CD4-positive, alpha-beta T cell treated with Interleukin-17A for 4 hours (primary cell): ENCODE measurements around the gene BCAS4.

Experiments used
- DNase-seq: peaks from one replicate; pipeline ENCODE4 v3.0.0-alpha.2; 2020; ENCODE audit warnings: mixed read lengths

BCAS4 gene

DNA sequence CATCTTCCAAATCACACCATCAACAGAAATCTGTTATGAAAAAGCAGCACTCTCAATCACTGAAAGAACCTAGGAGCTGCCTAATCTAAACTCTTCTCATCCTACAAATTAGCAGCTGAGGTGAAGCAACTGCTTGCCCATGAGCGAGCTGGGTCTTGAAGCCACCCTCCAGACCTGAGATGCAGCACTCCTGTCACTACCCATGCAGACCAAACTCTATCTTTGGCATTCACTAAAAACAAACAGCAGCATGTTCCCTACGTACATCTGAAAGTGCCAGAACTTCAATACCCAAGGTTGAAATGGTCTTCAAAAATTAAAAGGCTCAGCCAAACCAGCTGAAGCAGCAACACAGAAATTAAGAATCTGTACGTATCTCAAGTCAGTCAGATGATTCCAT lies 122.1 kb downstream of the BCAS4 start:
- DNase-seq: no peak

DNA sequence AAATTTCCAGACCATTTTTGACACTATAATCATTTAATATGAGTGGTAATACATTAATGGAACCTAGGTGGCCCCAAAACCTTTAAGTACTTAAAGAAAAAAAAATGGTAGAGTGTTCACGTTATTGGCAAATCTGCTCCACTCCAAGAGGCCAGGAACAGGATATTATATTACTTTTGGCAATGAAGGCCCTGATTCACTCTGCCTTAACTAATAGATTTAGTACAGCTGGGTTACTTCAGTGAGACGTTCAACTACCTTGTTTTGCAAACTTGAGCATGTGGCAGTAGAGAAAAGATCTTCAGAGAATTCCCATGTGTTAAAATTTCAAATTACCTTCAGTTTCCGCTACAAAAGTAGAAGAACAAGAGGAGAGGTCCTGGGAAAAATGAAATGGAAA lies 123.5 kb downstream of the BCAS4 start:
- DNase-seq: no peak

GRCh38 chr20:50919567-50919966 lies 124.7 kb downstream of the BCAS4 start:
- DNase-seq: peak; percentile 13

DNA sequence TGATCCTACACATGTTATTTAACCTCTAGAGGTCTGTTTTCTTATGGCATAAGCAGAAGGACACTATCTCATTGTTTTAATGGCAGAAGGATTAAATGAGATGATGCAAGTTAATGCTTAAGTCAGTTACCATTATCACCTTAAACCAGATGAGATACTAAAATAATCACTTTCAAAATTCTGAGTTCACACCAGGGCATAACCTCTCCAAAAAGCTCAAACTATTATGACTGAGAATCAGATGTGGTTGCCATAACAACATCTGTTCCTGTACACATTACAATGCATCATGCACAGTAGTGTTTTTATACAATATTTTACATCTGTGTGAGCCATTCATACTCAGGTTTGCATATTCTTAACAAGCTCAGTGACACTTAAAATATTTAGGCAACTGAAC lies 126.1 kb downstream of the BCAS4 start:
- DNase-seq: no peak

DNA sequence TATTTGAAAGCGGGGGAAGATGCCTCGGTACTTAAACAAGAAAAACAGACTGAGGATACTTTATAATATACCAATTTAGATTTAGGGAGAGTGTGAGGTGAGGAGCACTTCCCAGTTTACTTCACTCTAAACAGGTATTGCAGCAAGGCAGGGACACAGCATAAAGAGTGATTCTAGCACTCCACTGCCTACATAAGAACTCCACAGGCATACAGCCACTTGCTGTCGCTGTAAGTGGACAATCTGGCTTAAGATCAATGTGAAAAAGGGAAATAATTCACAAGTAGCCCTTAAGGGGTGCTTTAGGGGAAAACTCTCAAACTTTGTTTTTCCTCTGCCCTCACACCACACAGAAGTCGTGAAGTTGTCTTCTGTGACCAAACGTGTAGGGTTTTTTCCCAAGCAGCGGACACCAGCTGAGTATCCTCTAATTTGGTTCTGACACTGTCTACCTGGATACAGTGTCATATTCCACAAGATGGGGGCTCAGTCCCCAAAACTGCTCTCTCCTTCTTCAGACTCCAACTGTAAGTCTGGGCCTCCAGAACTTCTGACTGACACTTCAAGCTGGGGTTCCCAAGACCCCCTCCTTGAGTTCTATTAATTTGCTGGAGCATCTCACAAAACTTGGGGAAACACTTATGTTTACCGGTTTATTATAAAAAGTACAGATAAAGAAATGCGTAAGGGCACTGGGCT lies 127.1 kb downstream of the BCAS4 start:
- DNase-seq: no peak

DNA sequence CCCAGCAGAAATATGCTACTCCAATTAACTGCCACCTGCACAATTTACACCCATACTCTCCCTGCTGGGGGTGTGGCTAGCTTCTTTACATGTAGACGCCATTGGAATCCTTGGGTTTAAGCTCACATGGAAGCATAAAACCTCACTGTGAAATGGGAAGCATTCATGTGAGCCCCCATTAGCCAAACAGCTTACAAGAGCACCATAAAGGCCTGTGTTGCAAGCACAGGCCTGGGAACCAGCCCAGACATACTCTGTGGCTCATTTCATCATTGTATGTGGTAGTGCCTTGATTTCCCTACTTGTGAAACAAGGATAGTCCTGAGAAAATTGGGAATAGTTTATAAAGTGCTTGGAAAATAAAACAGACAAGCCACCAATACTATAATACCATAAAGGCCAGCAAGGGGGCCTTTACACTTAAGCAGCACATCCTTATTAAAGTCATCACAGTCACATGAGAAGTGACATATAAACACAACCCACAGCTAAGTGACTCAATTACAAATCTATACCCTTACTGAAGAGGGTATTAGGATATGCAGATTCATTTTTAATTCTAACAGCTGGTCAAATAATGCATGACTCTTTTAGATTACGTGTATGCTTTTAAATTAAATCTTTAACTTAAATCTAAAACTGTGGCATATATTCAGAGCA lies 129.5 kb downstream of the BCAS4 start:
- DNase-seq: no peak

DNA sequence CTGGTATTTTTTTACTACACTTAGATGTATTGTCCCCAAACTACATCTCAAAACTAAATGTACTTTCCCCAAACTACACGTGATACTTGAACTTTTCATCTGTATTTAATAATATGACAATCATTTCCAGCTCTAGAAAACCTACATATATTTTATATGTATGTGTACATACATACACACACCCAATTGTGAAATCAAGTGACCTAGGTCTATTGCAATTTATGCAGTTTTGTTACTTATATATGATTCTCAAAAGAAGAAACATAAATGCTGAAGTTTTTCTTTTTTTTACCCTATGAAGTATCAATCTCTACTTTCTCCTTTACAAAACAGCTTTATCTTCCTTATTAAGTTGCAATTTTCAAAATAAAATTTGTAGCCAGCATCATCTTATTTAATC lies 131.7 kb downstream of the BCAS4 start:
- no peak for DNase-seq
